Thoracic aorta (tissue), 2 donors: ENCODE data around the gene LDLRAD3. TPM values are rescaled to one million over a fixed set of nuclear protein-coding genes. Genes with fewer than 3 reads are reported as not detected.
"Not testable (repeated sequence)": the region's sequence is repeated elsewhere in the genome, so short reads cannot be mapped to it uniquely, and the experiment has no call there.

Experiments
- ATAC-seq: fragments of 150-250 bp; one replicate; pipeline ENCODE4 v1.8.0; 2017; ENCODE audit warnings: low read depth; ENCODE audit not compliant: insufficient number of reproducible peaks, low FRiP score
- DNase-seq: peaks from one replicate; pipeline ENCODE4 v3.0.0-alpha.2; 2020; ENCODE audit warnings: low spot score
- H3K27ac ChIP-seq, 2 donors: fragments of 200-600 bp; sonication (generic); 1 replicate in 1 of 2; 2 replicates in 1 of 2; pipeline ENCODE4 v1.5.1; 2016; ENCODE audit warnings: mild to moderate bottlenecking in 2 of 2, moderate library complexity in 2 of 2
- H3K27me3 ChIP-seq: fragments of 200-600 bp; sonication (generic); replicated peaks from 2 replicates; pipeline ENCODE4 v1.6.0; 2016; ENCODE audit warnings: mild to moderate bottlenecking; ENCODE audit not compliant: insufficient read depth
- H3K36me3 ChIP-seq: fragments of 200-600 bp; sonication (generic); one replicate; pipeline ENCODE4 v1.5.1; 2016
- H3K4me1 ChIP-seq, 2 donors: fragments of 200-600 bp; sonication (generic); 1 replicate in 1 of 2; 2 replicates in 1 of 2; pipeline versions ENCODE4 v1.5.1 to v1.6.0; 2016; ENCODE audit warnings: low read depth in 2 of 2, mild to moderate bottlenecking in 1 of 2; ENCODE audit not compliant: control insufficient read depth in 1 of 2
- H3K4me3 ChIP-seq: fragments of 200-600 bp; sonication (generic); 2 replicates; pipeline ENCODE4 v1.5.1; 2016; ENCODE audit warnings: mild to moderate bottlenecking
- H3K9me3 ChIP-seq: fragments of 200-600 bp; sonication (generic); 2 replicates; pipeline ENCODE4 v1.5.1; 2016
- CTCF ChIP-seq: fragments of 200-600 bp; sonication (generic); IDR thresholded peaks from one replicate; pipeline ENCODE4 v1.5.1; 2019; ENCODE audit warnings: antibody characterized with exemption
- total RNA-seq, 2 donors: library from RNA; depleted of rRNA; stranded (reverse); fragments of >200 nt; gene quantifications; one replicate each; pipeline versions ENCODE4 v1.1.0 to v1.2.3, GENCODE V29; 2016

Gene LDLRAD3
- total RNA-seq, 2 donors from 2014 or later: 6.1 to 17.2 TPM

- Histone ChIP-seq H3K4me1 (no peaks in the 10 kb centered on the region), H3K9me3 (no peaks in the 10 kb centered on the region), H3K36me3 (no peaks in the 10 kb centered on the region), H3K27ac (no peak overlapping the region), H3K4me3 (no peak overlapping the region), H3K27me3 (no peaks in the 10 kb centered on the region)
- TF ChIP-seq CTCF: no peak
- ATAC-seq (no peak), DNase-seq (no peak)
Observed at GRCh38 chr11:36187622-36188021, 243.8 kb downstream of the LDLRAD3 start.

GRCh38 chr11:36189735-36190134, 245.9 kb downstream of the LDLRAD3 start:
- H3K4me1 ChIP-seq, H3K36me3 ChIP-seq, ATAC-seq, H3K9me3 ChIP-seq, H3K4me3 ChIP-seq, DNase-seq, H3K27ac ChIP-seq, H3K27me3 ChIP-seq: not testable (repeated sequence)

GRCh38 chr11:36191941-36192340, 248.1 kb downstream of the LDLRAD3 start:
- Histone ChIP-seq H3K27me3 (no peaks in the 10 kb centered on the region), H3K27ac (no peak overlapping the region), H3K4me3 (no peak overlapping the region), H3K4me1 (peaks cover 0 to 7% of the 10 kb centered on the region in 2 donors), H3K36me3 (no peaks in the 10 kb centered on the region), H3K9me3 (no peaks in the 10 kb centered on the region)
- ATAC-seq (no peak), DNase-seq (no peak)
- no peak for TF ChIP-seq CTCF

GRCh38 chr11:36192425-36193289, 248.8 kb downstream of the LDLRAD3 start:
- DNase-seq (no peak), ATAC-seq (no peak)
- TF ChIP-seq CTCF: no peak
- Histone ChIP-seq H3K27ac (no peak overlapping the region), H3K36me3 (no peaks in the 10 kb centered on the region), H3K9me3 (no peaks in the 10 kb centered on the region), H3K27me3 (no peaks in the 10 kb centered on the region), H3K4me3 (no peak overlapping the region), H3K4me1 (peaks cover 0 to 10% of the 10 kb centered on the region in 2 donors)

GRCh38 chr11:36193290-36193619, 249.4 kb downstream of the LDLRAD3 start:
- Histone ChIP-seq H3K4me1 (peaks cover 0 to 10% of the 10 kb centered on the region in 2 donors), H3K27me3 (no peaks in the 10 kb centered on the region), H3K9me3 (no peaks in the 10 kb centered on the region), H3K27ac (no peak overlapping the region), H3K4me3 (no peak overlapping the region), H3K36me3 (no peaks in the 10 kb centered on the region)
- ATAC-seq (no peak), DNase-seq (no peak)
- TF ChIP-seq CTCF: no peak

GRCh38 chr11:36193721-36194120, 249.9 kb downstream of the LDLRAD3 start:
- Histone ChIP-seq H3K4me3 (no peak overlapping the region), H3K4me1 (peaks cover 0 to 10% of the 10 kb centered on the region in 2 donors), H3K27me3 (no peaks in the 10 kb centered on the region), H3K27ac (no peak overlapping the region), H3K9me3 (no peaks in the 10 kb centered on the region), H3K36me3 (no peaks in the 10 kb centered on the region)
- DNase-seq (no peak), ATAC-seq (no peak)
- no peak for TF ChIP-seq CTCF
